HG03342 (cell line): ENCODE data around the gene MMP1.

ENCODE experiments used
- ATAC-seq: cut with Tn5 transposase; IDR thresholded peaks from one replicate; pipeline ENCODE4 v1.9.1; 2021; ENCODE audit warnings: mild to moderate bottlenecking, moderate library complexity; ENCODE audit not compliant: unreplicated experiment

MMP1 gene

GRCh38 chr11:102798012-102798746, at the start of gene MMP1:
TSS of gene MMP1 (minus strand) at chr11:102798160. CDS start at chr11:102798092, 68 bp downstream.
- ATAC-seq = no peak

GRCh38 chr11:102846292-102846691, 48.3 kb upstream of the MMP1 start:
- ATAC-seq = no peak

- ATAC-seq = no peak
Measured at GRCh38 chr11:102843489-102843888, 45.5 kb upstream of the MMP1 start, which contains the start of gene MMP3. TSS of gene MMP3 (minus strand) at chr11:102843609. CDS start at chr11:102843546, 63 bp downstream.

DNA sequence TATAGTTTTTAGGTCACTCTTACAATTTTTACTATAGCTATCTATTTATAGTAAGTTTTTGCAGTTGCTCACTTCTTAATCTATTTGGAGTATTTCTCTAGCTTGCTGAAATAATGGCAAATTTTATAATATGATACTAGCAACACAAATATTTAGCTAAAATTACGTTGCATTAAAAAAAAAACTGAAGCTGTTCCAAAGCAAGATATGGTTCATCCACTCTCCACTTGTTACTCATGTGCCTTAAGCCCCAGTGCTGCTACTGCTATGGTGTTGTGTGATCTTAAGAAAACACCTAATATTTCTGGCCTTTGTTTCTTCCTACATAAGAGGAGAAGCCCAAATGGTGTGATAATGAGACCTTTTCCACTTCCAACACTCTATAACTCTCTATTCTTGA, 45.0 kb upstream of the MMP1 start:
- ATAC-seq = no peak

DNA sequence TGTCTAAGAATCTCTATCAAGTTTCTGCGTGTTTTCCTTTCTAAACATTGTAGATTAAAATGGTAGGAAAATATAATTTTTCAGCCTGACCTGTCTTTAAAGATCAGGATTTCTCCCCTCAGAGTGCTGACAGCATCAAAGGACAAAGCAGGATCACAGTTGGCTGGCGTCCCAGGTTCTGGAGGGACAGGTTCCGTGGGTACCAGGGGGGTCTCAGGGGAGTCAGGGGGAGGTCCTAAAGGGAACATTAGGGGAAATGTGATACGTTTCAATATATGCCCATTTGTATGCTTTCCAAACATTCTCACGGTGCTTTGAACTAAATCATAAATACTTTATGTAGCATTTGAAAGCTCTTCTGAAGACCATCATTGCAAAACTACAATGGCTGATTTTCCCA, 42.1 kb upstream of the MMP1 start:
- no peak for ATAC-seq

GRCh38 chr11:102837646-102838045, 39.7 kb upstream of the MMP1 start:
- no peak for ATAC-seq

DNA sequence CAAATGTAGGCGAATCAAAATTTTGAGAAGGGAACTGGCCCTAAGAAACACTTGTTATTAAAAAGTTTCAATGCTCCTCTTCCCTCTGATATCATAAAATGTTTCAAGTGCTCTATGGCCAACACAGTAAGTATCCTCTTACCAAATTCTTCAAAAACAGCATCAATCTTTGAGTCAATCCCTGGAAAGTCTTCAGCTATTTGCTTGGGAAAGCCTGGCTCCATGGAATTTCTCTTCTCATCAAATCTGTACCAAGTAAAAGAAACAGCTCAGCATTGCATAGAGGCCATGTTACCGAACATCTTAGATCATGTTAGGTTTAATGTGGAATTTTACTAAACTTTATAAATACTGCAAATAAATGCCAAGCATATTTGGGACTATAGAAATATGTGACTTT, 39.2 kb upstream of the MMP1 start:
- ATAC-seq = no peak

- ATAC-seq = no peak
Measured at GRCh38 chr11:102836290-102836875, 38.4 kb upstream of the MMP1 start.

DNA sequence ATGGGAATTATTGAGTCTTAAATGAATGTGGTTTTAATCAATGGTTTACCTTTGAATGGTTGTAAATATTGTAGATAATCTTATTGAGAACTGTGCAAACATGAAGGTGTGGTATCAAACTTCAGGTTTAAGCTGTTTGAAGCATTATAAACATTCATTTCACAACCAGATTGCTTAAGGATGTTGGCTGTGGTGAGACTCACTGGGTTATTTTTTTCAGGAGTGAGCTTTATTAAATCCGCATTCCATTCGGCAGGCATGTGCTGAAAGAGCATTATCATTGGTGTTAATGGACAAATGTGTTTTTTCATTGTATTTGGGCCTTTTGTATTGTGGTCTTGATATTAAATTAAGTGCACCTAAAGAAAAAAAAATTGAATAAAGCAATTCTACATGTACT, 35.8 kb upstream of the MMP1 start:
- ATAC-seq = no peak

DNA sequence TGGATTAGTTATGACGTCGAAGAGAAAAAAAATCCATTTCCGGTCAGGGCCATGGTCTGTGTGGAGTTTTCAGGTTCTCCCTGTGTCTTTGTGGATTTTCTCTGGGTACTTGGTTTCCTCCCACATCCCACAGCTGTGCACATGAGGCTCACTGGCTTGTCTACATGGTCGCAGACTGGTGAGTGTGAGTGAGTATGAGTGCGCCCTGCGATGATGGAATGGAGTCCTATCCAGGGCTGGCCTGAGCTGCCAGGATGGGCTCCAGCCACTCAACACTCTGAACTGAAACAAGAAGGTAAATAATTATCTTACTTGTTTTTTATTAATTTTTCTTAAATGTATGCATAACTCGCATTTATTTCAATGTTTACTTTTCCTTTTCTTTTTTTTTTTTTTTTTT, 34.7 kb upstream of the MMP1 start:
- ATAC-seq = no peak

GRCh38 chr11:102831489-102832440, 33.8 kb upstream of the MMP1 start:
- no peak for ATAC-seq

GRCh38 chr11:102831128-102831488, 33.1 kb upstream of the MMP1 start:
- no peak for ATAC-seq

DNA sequence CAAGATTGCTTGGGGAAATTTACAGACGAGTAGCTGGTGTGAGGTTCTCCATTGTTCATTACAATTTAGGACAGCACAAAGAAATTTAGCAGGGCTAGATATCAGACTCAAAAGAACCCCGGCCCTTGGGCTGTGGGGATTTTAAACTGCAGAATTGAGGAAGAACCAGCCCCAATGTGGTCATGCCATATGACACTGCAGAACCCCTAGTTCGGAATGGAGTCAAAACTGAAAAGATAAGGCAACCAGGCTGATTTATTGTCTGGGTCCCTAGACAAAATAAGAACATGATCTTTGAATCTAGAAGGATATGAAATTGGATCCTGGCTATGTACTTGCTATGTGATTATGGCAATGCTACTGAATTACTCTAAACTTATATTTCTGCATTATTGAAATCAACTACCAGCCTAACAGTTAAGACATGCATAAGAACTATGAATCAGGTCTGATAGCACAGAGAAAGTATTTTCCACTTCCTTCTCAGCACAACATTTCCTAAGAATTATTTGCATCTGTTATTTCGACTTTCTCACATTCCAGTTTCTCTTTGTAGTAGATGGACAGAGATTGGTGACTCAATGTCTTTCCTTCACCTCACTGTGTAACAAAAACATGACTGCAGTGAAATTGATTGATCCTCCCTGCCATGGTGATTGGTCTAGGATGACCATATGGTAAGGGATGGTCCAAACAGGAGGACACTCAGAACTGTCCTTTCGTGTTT, 32.2 kb upstream of the MMP1 start:
- no peak for ATAC-seq

DNA sequence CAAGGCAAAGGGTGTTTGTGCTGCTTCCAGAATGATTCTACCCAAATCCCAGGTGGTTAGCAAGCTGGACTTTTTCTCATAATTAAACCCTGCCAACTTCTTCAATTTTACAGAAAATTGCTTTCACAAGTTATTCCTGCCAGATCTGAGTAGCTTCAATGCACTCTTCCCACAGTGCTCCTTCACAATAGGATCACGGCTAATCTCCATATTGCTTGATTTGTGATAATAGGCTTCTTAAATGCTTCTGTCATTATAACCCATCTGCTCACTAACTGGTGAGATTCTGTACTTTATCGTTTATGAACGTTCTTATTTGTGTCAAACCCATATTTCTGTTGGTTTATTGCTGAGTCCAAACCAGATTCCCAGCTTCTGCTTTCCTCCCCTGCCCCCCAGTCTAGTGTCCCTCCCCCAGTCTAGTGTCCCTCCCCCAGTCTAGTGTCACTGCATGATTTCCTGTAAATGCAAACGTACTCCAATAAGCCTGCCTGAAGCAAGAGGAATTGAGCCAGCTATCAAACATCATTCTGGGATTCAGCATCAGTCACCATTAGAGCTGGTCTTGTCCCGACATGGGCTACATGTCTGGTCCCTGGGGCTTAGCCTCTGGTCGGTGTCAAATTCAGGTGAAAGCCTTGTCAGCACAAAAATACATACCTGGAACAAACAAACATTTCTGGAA, 31.5 kb upstream of the MMP1 start:
- no peak for ATAC-seq

- no peak for ATAC-seq
Measured at GRCh38 chr11:102824556-102824955, 26.6 kb upstream of the MMP1 start.

DNA sequence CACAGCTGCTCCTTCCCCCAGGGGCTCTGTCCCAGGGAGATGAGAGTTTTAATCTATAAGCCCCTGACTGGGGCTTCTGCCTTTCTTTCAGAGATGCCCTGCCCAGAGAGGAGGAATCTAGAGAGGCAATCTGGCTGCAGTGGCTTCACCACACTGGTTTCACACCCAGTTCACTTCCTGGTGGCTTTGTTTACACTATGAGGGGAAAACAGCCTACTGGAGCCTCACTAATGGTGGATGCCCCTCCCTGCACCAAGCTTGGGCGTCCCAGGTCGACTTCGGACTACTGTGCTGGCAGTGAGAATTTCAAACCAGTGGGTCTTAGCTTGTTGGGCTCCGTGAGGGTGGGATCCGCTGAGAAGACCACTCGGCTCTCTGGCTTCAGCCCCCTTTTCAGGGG, 21.5 kb upstream of the MMP1 start:
- no peak for ATAC-seq

GRCh38 chr11:102813484-102813883, 15.5 kb upstream of the MMP1 start:
- no peak for ATAC-seq

GRCh38 chr11:102812188-102812587, 14.2 kb upstream of the MMP1 start:
- ATAC-seq = no peak

DNA sequence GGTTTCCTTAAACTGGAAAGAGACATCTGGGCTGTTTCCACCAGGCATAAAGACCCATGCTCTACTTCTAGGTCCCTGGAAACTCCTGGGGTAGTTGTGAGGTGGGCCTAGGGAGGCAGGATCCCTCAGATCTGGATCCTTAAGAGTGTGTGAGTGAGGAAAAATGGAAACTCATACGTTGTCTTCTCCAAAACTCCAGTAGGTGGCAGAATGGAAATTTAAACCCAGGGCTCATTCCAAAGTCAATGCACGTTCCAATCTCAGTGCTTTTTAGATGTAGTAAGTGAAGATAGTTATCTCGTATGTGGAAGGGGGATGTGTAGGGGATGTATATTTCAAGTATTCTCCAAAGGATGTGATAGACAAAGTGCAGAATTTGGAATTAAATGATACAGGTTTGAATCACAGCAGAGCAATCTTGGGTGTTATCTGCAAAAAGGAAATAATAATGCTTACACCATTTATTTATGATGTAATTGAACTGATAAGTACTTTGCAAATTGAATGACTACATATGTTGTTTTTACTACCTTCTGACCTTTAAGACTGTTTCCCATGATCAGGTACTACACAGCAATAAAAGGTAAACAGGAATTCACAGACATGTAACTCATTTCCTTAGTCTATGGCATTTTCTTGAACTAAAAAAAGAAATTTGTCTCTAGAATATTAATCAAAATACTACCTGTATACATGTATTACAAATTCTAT, 13.1 kb upstream of the MMP1 start:
- no peak for ATAC-seq

GRCh38 chr11:102809971-102810370, 12.0 kb upstream of the MMP1 start:
- ATAC-seq = no peak
